ES-I3 (cell line): ENCODE measurements around the gene SH2D6.

ENCODE experiments used
- H3K36me3 ChIP-seq: 2 replicates; pipeline ENCODE4 v1.6.1; 2013; ENCODE audit warnings: mild to moderate bottlenecking, low read length, control low read depth, moderate library complexity; ENCODE audit not compliant: insufficient read depth
- H3K4me1 ChIP-seq: 2 replicates; pipeline ENCODE4 v1.6.1; 2013; ENCODE audit warnings: mild to moderate bottlenecking, control low read depth, low read length; ENCODE audit not compliant: insufficient read depth
- H3K9ac ChIP-seq: 2 replicates; pipeline ENCODE4 v1.6.1; 2013; ENCODE audit warnings: low read depth, mild to moderate bottlenecking, low read length, moderate library complexity
- H3K9me3 ChIP-seq: 2 replicates; pipeline ENCODE4 v1.6.1; 2013; ENCODE audit warnings: mild to moderate bottlenecking, low read length, moderate library complexity; ENCODE audit not compliant: control insufficient read depth, insufficient read depth

The SH2D6 gene

DNA sequence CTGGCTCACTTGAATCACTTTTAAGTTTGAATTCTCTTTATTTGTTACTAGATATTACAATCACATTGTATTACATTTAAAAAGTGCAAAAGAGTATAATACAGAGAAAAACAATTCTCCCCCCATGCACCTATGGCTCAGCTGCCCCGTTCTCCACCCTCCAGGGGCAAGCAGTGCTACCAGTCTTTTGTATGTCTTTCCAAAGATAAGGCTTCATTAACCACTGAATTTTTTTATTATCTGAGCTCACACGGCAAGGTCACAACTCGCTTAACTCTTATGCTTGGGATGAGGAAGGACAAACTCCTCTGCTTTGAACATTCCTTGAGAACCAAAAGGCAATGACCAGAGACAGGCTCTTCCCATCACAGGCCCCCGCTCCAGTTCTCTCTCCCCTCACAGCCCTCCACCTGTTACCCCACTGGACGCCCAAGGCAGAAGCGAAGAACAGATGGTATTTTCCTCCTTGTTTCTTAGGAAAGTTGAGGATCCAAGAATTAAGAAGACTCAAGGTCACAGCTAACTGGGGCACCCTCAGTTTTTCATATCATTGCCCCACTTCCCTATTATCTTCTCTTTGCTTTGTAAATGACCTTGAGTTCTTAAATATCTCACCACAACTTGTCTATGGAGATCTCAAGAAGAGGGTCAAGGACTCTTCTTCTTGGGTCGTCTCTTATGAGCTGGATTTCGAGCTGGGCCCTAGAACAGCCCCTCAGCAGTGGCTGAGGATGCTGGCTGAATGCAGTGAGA lies 30.1 kb downstream of the SH2D6 start:
- Histone ChIP-seq H3K36me3 (no peaks in the 10 kb centered on the region), H3K4me1 (peaks cover 12% of the 10 kb centered on the region), H3K9ac (no peak overlapping the region), H3K9me3 (no peaks in the 10 kb centered on the region)

DNA sequence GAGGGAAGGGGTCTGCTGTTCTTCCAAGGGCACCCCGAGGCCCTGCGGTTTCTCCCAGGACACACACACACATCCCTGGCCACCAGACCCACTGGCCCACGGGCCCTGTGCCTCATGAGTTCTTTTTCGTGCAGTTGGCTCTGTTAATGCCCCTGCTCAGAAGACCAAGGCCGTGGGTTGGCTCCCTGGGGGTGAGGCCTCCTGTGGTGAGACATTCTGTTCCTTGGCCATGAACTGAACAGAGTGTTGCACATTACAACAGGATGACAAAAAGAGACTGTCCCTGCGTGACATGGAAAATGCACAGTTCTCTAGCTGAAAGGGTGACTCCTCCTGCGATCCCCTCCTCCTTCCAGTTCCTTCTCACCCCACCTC lies 30.7 kb downstream of the SH2D6 start:
- Histone ChIP-seq H3K4me1 (peaks cover 12% of the 10 kb centered on the region), H3K36me3 (no peaks in the 10 kb centered on the region), H3K9me3 (no peaks in the 10 kb centered on the region), H3K9ac (no peak overlapping the region)

DNA sequence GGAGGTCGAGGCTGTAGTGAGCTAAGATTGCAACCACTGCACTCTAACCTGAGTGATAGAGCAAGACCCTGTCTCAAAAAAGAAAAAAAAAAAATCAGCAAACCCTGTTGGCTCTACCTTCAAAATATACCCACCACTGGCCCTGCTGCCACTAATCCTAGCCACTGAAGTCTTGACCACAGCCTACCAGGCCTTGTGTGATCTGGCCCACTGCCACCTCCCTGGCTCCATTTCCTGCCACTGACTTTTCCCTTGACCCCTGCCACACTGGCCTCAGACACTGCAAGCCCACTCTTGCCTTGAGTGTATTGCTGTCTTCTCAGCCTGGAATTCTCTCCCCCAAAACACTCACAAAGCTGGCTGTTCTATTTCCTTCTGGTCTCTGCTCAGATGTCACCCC lies 33.7 kb downstream of the SH2D6 start:
- Histone ChIP-seq H3K36me3 (no peaks in the 10 kb centered on the region), H3K9me3 (no peaks in the 10 kb centered on the region), H3K9ac (no peak overlapping the region), H3K4me1 (peaks cover 6% of the 10 kb centered on the region)

DNA sequence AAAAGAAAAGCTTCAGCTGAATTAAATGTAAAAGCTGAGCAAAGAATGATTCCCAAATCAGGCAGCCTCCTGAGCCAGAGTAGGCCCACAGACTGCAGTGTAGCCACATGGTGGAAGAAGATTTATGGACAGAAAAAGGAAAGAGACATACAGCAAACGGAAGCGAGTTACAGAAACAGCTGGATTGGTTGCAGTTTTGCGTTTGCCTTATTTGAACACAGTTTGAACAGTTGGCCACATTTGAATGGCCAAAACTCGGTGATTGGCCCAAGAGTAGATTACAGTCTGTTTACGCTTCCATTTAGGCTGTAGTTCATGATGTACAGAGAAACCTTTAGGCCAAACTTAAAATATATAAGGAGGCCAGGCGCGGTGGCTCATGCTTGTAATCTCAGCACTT lies 35.1 kb downstream of the SH2D6 start:
- Histone ChIP-seq H3K9me3 (no peaks in the 10 kb centered on the region), H3K36me3 (no peaks in the 10 kb centered on the region), H3K4me1 (peaks cover 14% of the 10 kb centered on the region), H3K9ac (no peak overlapping the region)

DNA sequence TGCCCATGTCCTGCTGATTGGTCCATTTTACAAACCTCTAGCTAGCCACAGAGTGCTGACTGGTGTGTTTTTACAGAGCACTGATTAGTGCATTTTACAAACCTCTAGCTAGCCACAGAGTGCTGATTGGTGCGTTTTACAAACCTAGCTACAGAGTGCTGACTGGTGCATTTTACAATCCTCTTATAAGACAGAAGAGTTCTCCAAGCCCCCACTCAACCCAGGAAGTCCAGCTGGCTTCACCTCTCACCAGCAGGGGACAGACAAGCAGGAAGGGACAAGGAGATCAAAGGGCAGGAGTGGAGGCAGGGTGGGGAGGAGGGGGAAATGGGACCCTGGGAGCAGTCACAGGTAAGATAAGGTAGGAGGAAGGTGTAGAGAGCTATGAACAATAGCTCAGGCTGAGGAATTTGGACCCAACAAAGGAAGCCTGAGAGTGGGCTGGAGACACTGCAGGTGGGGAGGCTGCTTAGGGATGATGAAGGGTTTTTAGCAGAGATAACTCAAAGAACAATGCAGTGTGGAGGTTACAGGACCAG lies 37.1 kb downstream of the SH2D6 start:
- H3K4me1 ChIP-seq = peaks cover 20% of the 10 kb centered on the region
- no peaks in the 10 kb centered on the region for H3K36me3 ChIP-seq
- H3K9me3 ChIP-seq = no peaks in the 10 kb centered on the region
- H3K9ac ChIP-seq = no peak overlapping the region

DNA sequence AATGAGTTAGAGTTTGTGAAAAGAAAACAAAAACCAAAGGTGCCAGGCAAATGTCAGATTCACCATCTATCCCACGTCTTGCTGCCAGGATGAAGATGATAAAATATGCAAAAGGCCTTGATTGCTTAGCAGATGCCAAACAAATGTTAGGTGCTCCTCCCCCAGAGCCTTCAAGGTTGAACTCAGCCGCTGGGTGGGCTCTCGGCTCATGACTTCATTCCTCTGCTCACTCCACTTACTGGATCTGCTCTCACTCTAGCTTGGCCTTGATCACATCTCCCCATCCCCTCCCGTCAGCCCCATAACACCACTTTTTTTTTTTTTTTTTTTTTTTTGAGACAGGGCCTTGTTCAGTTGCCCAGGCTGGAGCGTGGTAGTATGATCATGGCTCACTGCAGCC lies 38.5 kb downstream of the SH2D6 start:
- no peak overlapping the region for H3K9ac ChIP-seq
- H3K9me3 ChIP-seq = no peaks in the 10 kb centered on the region
- H3K36me3 ChIP-seq = no peaks in the 10 kb centered on the region
- peaks cover 20% of the 10 kb centered on the region for H3K4me1 ChIP-seq

DNA sequence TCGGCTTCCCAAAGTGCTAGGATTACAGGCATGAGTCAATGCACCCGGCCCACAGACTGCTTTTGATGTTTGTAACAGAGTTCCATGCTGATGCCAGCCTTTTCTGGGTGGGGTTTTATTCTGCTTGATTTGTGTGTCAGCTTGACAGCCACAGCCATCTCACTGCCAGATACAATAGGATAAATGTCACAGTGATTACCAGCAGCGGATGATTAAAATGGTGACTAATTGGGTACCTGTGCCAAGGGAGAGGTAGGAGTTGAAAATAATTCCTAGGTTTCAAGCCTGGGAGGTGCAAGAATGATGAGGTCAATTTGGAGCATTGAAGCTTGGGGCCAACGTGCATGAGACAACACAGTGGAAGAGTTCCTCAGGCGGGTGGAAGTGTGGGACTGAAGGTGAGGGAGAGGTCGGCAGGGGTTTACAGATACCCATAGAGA lies 39.4 kb downstream of the SH2D6 start:
- Histone ChIP-seq H3K36me3 (no peaks in the 10 kb centered on the region), H3K4me1 (peaks cover 20% of the 10 kb centered on the region), H3K9ac (no peak overlapping the region), H3K9me3 (no peaks in the 10 kb centered on the region)

DNA sequence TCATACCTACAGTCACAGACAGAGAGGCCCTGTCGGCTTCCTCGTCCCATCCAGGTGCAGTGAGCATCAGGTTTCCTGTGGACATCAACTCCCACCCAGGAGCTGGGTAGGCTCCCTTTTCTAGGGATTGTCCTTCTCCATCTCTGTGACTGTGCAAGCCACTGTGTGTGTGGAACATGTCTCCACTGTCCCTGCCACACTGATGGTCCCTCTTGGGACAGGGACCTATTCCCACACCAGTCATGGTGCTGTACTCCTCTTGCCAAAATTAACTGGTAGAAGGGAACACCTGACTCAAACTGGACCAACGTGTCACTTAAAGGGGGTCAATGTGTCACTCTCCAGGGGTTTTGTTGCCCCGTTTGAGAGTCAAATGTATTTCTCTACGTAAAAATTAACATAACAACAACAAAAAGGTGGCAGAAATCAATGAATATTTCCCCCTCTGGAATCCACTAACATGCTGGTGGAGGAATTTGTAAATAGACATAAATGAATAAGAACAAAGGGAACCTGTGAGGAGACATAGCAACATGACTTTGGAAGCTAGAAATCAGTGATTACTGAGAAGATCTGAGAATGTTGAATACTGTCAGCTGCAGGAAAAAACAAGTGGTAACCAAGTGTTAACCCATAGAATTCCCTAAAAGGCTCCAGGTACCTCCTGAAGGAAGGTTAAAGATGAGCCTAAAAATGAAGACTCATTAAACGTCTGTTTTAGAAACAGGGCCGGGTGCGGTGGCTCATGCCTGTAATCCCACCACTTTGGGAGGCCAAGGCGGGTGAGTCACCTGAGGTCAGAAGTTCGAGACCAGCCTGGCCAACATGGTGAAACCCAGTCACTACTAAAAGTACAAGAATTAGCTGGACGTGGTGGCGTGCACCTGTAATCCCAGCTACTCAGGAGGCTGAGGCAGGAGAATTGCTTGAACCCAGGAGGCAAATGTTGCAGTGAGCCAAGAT lies 40.4 kb downstream of the SH2D6 start:
- H3K9me3 ChIP-seq = no peaks in the 10 kb centered on the region
- no peaks in the 10 kb centered on the region for H3K36me3 ChIP-seq
- peaks cover 20% of the 10 kb centered on the region for H3K4me1 ChIP-seq
- H3K9ac ChIP-seq = no peak overlapping the region

DNA sequence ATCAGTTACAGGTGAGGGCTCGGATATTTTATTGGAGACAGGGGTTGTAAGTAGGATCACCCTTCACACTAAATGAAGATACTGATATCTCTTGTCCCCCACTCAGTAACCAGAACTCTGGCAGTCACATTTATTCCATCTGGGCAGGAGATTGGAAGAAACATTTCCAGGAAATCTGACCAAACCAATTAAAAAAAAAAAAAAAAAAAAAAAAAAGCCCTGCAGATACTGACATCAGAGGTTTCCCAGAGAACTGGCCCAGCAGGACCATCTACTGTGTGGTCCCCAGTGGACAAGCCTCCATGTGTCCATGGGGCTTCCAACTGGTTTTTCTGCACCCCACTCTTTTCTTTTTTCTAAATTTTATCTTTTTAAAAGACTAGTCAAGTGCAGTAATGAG lies 41.3 kb downstream of the SH2D6 start:
- Histone ChIP-seq H3K9ac (no peak overlapping the region), H3K36me3 (no peaks in the 10 kb centered on the region), H3K9me3 (no peaks in the 10 kb centered on the region), H3K4me1 (peaks cover 20% of the 10 kb centered on the region)

DNA sequence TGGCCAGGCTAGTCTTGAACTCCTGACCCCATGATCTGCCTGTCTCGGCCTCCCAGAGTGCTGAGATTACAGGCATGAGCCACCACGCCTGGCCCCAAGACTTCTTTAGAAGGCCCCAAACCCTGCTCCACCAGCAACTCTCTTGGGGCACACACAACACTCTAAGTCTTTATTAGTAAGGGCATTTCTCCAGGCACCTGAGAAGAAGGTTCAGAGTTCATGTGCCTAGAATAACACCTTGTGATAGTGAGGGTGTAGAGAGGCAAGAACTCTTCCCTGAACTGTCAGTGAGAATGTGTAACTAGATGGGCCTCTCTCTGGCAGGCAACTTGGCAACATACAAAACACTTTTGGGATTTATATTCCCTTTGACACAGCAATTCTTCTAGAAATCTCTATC lies 43.8 kb downstream of the SH2D6 start:
- Histone ChIP-seq H3K36me3 (no peaks in the 10 kb centered on the region), H3K9me3 (no peaks in the 10 kb centered on the region)

DNA sequence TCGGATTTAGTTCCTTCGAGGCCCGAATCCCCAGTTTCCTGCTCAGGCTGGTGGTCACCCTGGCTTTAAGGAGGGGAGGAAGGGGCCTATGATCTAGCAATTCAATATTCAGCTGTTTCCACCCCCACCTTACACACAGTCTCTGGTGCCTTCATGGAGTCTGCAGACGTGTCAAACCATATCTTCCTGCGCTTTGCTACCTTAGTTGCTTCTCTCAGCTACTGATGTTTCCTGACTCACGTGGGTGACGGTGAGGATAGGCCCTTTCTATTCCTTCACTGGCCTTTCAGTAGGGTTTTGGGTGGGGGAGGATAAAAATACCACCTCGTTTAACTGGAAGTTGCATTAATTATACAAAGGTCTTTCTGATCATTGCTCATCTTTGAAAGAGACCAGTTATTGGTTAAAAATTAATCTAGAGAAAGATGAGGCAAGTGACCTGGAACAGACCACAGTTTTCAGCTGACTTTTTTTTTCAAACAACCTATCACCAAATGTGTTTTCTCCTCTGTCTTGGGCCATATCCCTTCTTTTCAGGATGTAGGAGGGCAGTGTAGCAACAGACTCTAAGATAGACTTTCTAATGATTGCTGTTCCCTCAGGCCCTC lies 49.7 kb downstream of the SH2D6 start:
- H3K9me3 ChIP-seq = no peaks in the 10 kb centered on the region

More for the DNA sequence above, 43.8 kb downstream of the SH2D6 start:
- Histone ChIP-seq H3K9ac (no peak overlapping the region), H3K4me1 (peaks cover 14% of the 10 kb centered on the region)

DNA sequence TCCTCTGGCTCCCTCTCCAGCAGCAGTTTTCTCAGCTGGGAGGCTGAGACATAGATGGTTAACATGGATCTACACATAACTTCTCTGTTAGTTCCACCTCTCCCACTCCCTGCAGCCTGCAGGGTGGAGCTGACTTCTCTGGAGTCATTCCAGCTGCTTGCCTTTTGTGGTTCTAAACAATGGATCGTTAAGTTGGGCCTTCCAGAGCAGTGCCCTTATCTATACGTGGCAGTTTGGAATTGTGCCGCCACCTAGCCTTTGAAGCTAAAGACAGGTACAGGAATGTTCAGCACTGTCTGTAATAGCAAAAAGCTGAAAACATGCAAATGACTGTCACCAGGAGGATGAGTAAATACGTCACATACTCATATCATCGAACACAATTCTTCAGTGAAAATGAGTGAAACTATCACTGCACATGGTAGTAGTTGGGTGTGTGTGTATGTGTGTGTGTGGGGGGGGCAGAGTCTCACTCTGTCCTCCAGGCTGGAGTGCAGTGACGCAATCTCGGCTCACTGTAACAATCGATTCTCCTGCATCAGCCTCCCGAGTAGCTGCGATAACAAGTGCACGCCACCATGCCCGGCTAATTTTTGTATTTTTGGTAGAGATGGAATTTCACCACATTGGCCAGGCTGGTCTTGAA lies 50.3 kb downstream of the SH2D6 start:
- Histone ChIP-seq H3K36me3 (no peaks in the 10 kb centered on the region), H3K9me3 (no peaks in the 10 kb centered on the region), H3K4me1 (peaks cover 11% of the 10 kb centered on the region; the same call in 1 of the 2 replicates), H3K9ac (no peak overlapping the region)

More for the DNA sequence above, 49.7 kb downstream of the SH2D6 start:
- Histone ChIP-seq H3K9ac (no peak overlapping the region), H3K4me1 (peaks cover 11% of the 10 kb centered on the region; the same call in 1 of the 2 replicates), H3K36me3 (no peaks in the 10 kb centered on the region)

DNA sequence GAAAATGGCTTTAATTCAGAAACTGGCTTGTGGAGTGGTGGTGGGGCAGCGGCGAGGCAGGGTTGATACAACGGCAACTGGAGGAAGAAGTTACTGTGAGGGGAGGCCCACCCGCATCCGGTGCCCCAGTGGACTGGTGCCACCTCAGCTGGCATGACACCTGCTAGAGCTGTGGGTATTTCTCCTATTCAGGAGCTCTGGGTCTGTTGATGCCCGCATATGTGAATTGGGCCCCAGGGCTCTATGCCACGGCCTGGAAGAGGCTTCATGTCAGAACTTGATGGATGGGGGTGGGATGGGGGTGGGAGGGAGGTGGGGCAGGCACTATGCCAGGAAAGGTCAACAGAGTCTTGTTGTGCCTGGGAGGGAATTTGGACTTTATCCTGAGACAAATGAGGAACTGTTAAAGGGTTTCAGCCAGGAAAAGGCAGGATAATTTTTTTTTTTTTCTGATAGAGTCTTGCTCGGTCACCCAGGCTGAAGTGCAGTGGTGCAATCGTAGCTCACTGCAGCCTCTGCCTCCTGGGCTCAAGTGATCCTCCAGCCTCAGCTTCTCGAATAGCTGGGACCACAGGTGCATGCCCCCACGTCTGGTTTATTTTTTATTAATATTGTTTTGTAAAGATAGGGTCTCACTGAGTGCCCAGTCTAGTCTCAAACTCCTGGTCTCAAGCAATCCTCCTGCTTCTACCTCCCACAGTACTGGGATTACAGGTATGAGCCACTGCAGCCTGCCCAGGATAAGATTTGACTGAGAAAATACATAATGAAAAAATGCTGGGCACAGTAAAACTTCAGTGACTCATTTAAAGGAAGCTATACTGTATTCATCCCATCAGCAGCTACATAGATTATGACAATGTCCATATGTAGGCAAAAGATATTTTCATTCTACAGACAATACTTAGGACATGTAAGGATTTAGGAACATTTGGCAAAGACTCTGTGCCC lies 52.6 kb downstream of the SH2D6 start:
- no peaks in the 10 kb centered on the region for H3K9me3 ChIP-seq
- peaks cover 16% of the 10 kb centered on the region for H3K4me1 ChIP-seq
- H3K36me3 ChIP-seq = no peaks in the 10 kb centered on the region
- no peak overlapping the region for H3K9ac ChIP-seq
